Upper lobe of left lung (tissue), 6 donors: ENCODE data around the gene PPP1R9A. TPM values are rescaled to one million over a fixed set of nuclear protein-coding genes. Genes with fewer than 3 reads are reported as not detected.
"Not testable (repeated sequence)": the region's sequence is repeated elsewhere in the genome, so short reads cannot be mapped to it uniquely, and the experiment has no call there.

ENCODE experiments used
- ATAC-seq, 2 donors: fragments of 200-7000 bp; cut with Tn5 transposase; one replicate each; pipeline ENCODE4 v1.9.1; 2022; ENCODE audit warnings: mild to moderate bottlenecking in 2 of 2, moderate library complexity in 2 of 2; ENCODE audit not compliant: low FRiP score in 2 of 2
- DNase-seq, 2 donors: peaks; one replicate each; pipeline ENCODE4 v3.0.0-alpha.2; 2019 to 2020
- H3K27ac ChIP-seq, 4 donors: fragments of 200-600 bp; sonication (generic); one replicate each; pipeline ENCODE4 v1.5.1; 2016 to 2019
- H3K27me3 ChIP-seq, 4 donors: fragments of 200-600 bp; sonication (generic); one replicate each; pipeline ENCODE4 v1.5.1; 2017 to 2019
- H3K36me3 ChIP-seq, 4 donors: fragments of 200-600 bp; sonication (generic); one replicate each; pipeline ENCODE4 v1.5.1; 2016 to 2019
- H3K4me1 ChIP-seq, 4 donors: fragments of 200-600 bp; sonication (generic); one replicate each; pipeline ENCODE4 v1.5.1; 2018 to 2019
- H3K4me3 ChIP-seq, 4 donors: fragments of 200-600 bp; sonication (generic); one replicate each; pipeline ENCODE4 v1.5.1; 2017 to 2019; ENCODE audit warnings: mild to moderate bottlenecking in 2 of 4, moderate library complexity in 1 of 4
- H3K9me3 ChIP-seq, 4 donors: fragments of 200-600 bp; sonication (generic); one replicate each; pipeline ENCODE4 v1.5.1; 2018 to 2019
- EP300 ChIP-seq, 4 donors: sonication (generic); formaldehyde crosslinking; IDR thresholded peaks; one replicate each; pipeline ENCODE4 v1.5.1; 2017; ENCODE audit warnings: antibody characterized with exemption in 4 of 4, control low read depth in 2 of 4
- POLR2A ChIP-seq, 4 donors: fragments of 450-650 bp; IDR thresholded peaks; one replicate each; pipeline ENCODE4 v1.5.1; 2016 to 2017; ENCODE audit warnings: antibody characterized with exemption in 4 of 4, mild to moderate bottlenecking in 2 of 4
- POLR2AphosphoS5 ChIP-seq, 2 donors: sonication (generic); formaldehyde crosslinking; IDR thresholded peaks; one replicate each; pipeline ENCODE4 v1.5.1; 2017; ENCODE audit warnings: antibody characterized with exemption in 2 of 2
- WGBS, 2 donors: methylation state at CpG; one replicate each; pipeline ENCODE4 v1.1.5; 2017 to 2018; 5-methylcytosine and 5-hydroxymethylcytosine counted together
- total RNA-seq, 6 donors: library from RNA; depleted of rRNA in 4 of 6; stranded (reverse); fragments of >200 nt in 4 of 6; gene quantifications; one replicate each; pipeline versions ENCODE4 v1.1.0 to v1.2.1, GENCODE V29; 2016 to 2021
- TF ChIP-seq, protein P1 (sequence below), 6 experiments: fragments of 450-650 bp in 4 of 6; fragments of 200-600 bp in 2 of 6; sonication (generic) in 2 of 6; IDR thresholded peaks; one replicate each; pipeline ENCODE4 v1.5.1; 2016 to 2019; ENCODE audit warnings: antibody characterized with exemption in 6 of 6
- donor health status: DM: no; HTN: no; CAD: no; lungs with moderate emphysema.
- donor health status: DM: no; HTN: yes; CAD: no; lungs with severe emphysema.

Gene PPP1R9A
- total RNA-seq, 6 donors from 2014 or later: 16.9 to 41.9 (median 26.2) TPM

DNA sequence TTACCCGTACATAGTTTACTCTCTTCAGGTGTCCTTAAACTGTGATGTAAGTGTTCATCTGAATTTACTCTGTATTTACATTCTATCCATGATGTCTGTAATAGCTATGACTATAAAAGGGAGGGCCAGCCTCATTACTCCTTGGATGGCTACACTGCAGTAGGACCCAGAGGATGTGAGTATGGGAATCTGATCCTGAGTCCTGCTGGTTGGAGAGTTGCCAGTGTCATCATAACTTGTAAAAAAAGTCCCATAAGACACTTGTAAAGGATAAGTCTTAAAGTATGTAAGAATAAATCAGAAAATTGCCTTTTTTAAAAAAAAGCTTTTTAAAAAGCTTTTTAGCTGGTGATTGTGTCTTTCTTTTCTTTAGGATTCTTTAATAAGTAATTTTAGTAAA, 95.4 kb downstream of the PPP1R9A start:
- no peaks in the 10 kb centered on the region for H3K9me3 ChIP-seq
- DNase-seq (no peak), ATAC-seq (no peak)
- TF ChIP-seq POLR2AphosphoS5 (IDR thresholded peaks at IDR 0.05): no peak
- TF ChIP-seq POLR2A (IDR thresholded peaks at IDR 0.05): no peak
- no peak for TF ChIP-seq EP300 (IDR thresholded peaks at IDR 0.05)
- TF ChIP-seq, protein P1, sequence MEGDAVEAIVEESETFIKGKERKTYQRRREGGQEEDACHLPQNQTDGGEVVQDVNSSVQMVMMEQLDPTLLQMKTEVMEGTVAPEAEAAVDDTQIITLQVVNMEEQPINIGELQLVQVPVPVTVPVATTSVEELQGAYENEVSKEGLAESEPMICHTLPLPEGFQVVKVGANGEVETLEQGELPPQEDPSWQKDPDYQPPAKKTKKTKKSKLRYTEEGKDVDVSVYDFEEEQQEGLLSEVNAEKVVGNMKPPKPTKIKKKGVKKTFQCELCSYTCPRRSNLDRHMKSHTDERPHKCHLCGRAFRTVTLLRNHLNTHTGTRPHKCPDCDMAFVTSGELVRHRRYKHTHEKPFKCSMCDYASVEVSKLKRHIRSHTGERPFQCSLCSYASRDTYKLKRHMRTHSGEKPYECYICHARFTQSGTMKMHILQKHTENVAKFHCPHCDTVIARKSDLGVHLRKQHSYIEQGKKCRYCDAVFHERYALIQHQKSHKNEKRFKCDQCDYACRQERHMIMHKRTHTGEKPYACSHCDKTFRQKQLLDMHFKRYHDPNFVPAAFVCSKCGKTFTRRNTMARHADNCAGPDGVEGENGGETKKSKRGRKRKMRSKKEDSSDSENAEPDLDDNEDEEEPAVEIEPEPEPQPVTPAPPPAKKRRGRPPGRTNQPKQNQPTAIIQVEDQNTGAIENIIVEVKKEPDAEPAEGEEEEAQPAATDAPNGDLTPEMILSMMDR (IDR thresholded peaks at IDR 0.05): no peak
- no peak overlapping the region for H3K4me3 ChIP-seq
- H3K4me1 ChIP-seq: peaks cover 0 to 7% (median 2%) of the 10 kb centered on the region in 4 donors
- no peaks in the 10 kb centered on the region for H3K27me3 ChIP-seq
- peak overlapping the region; percentile 48 to 74 (median 65) for H3K27ac ChIP-seq
- WGBS, 2 donors: 59 to 63% methylated on average over 1 of the region's 1 CpG
- H3K36me3 ChIP-seq: no peaks in the 10 kb centered on the region

DNA sequence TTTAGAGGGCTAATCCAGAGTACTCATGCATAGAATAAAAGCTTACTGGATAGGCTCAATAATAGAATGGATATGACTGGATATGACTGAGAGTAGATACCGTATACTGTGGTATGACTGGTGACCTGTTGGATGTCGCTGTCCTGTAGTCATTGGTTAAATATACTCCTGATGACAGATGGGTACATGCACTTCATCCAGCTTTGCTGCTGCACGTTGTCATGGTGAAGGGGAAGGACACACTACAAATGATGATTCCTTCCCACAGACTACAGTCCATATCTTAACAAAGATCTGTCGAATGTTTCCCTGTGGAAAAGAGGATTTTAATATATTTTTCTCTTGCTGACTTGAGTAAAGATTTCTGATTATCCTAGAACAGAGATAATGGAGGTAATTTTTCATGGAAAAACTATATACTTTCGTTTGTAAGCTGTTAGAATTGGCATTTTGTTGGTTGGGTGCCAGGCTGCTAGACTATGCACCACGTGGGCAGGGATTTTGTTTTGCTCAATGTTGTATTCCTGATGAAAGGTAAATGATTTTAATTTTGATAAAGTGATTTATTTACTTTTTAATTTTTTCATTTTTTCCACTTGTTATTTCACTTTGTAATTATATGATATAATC, 97.3 kb downstream of the PPP1R9A start:
- 69 to 70% methylated on average over 6 of the region's 6 CpGs for WGBS, 2 donors
- ATAC-seq (no peak), DNase-seq (no peak)
- Histone ChIP-seq H3K4me3 (no peak overlapping the region), H3K27ac (peak overlapping the region in 1 of 4 donors; percentile 3), H3K4me1 (peaks cover 0 to 7% (median 2%) of the 10 kb centered on the region in 4 donors), H3K36me3 (no peaks in the 10 kb centered on the region), H3K27me3 (no peaks in the 10 kb centered on the region), H3K9me3 (no peaks in the 10 kb centered on the region)
- TF ChIP-seq, protein P1 (IDR thresholded peaks at IDR 0.05): no peak

DNA sequence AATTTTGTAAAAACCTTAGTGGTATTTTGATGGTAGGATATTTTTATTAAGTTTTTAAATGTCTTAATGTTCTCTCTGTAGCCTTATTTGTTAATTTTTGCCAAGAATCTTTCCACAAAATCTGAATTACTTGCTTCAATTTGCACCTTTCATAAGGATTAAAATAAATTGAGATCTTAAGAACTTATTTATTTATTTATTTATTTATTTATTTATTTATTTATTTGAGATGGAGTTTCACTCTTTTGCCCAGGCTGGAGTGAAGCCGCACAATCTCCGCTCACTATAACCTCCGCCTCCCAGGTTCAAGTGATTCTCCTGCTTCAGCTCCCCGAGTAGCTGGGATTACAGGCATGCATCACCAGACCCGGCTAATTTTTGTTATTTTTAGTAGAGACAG, 98.6 kb downstream of the PPP1R9A start:
- no peaks in the 10 kb centered on the region for H3K9me3 ChIP-seq
- no peaks in the 10 kb centered on the region for H3K36me3 ChIP-seq
- peaks cover 0 to 7% (median 1%) of the 10 kb centered on the region in 4 donors for H3K4me1 ChIP-seq
- no peak overlapping the region for H3K4me3 ChIP-seq
- no peak for ATAC-seq
- H3K27me3 ChIP-seq: no peaks in the 10 kb centered on the region
- 94 to 100% methylated on average over 5 of the region's 5 CpGs for WGBS, 2 donors
- no peak for DNase-seq
- no peak for TF ChIP-seq EP300 (IDR thresholded peaks at IDR 0.05)
- TF ChIP-seq, protein P1 (IDR thresholded peaks at IDR 0.05): no peak
- no peak for TF ChIP-seq POLR2AphosphoS5 (IDR thresholded peaks at IDR 0.05)
- TF ChIP-seq POLR2A (IDR thresholded peaks at IDR 0.05): no peak
- H3K27ac ChIP-seq: no peak overlapping the region

DNA sequence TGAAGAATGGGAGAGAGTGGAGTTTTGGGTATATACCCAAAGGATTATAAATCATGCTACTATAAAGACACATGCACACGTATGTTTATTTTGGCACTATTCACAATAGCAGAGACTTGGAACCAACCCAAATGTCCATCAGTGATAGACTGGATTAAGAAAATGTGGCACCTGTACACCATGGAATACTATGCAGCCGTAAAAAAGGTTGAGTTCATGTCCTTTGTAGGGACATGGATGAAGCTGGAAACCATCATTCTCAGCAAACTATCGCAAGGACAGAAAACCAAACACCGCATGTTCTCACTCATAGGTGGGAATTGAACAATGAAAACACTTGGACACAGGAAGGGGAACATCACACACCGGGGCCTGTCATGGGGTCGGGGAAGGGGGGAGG, 101.4 kb downstream of the PPP1R9A start:
- DNase-seq, H3K4me3 ChIP-seq, H3K27ac ChIP-seq, H3K27me3 ChIP-seq, H3K36me3 ChIP-seq, ATAC-seq, H3K4me1 ChIP-seq, H3K9me3 ChIP-seq: not testable (repeated sequence)
- 86 to 92% methylated on average over 6 of the region's 6 CpGs for WGBS, 2 donors

DNA sequence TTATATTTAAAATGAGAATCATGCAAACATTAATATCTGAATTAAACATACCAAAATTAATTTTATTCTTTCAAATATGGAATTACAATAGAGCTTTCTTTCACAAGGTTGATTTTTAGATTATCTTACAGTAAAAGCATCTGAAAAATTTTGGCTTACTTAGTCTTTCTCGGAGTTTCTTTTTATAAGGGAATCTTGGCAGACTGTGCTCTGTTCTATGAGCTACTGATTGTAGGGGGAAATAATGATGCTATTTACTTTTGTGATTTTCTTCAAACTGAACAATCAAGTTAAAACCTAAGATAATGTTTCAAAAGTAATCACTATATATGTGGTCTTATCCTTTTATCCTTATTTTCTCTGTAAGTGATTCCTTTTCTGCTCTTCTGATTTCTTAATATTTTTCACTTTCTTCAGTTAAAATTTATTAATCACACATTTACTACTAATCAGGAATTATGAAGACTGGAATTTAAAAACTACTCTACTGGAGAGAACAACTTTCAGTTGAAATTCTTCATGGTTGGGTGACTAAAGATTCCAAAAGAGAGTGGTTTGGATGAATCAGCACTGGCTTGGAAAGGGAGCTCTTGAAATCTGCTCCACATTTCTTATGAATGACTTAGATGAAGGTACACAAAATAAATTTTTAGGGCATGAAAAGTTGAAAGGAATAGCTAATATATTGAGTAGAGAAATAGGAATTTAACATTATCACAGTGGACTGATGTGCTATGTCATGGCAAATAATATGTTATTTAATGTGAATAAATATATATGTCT, 103.9 kb downstream of the PPP1R9A start:
- Histone ChIP-seq H3K4me3 (no peak overlapping the region), H3K27me3 (no peaks in the 10 kb centered on the region), H3K9me3 (no peaks in the 10 kb centered on the region), H3K36me3 (no peaks in the 10 kb centered on the region), H3K27ac (no peak overlapping the region), H3K4me1 (no peaks in the 10 kb centered on the region)
- 61 to 69% methylated on average over 1 of the region's 1 CpG for WGBS, 2 donors
- DNase-seq (no peak), ATAC-seq (peak in 1 of 2 donors; percentile 48)
- TF ChIP-seq EP300 (IDR thresholded peaks at IDR 0.05) (no peak), POLR2A (IDR thresholded peaks at IDR 0.05) (no peak), POLR2AphosphoS5 (IDR thresholded peaks at IDR 0.05) (no peak)
- TF ChIP-seq, protein P1 (IDR thresholded peaks at IDR 0.05): no peak
